HFFc6 (cell line): Measurements from ENCODE around the gene CCM2. TPM values are rescaled to one million over a fixed set of nuclear protein-coding genes. Genes with fewer than 3 reads are reported as not detected.

Experiments
- DNase-seq: peaks from one replicate; pipeline ENCODE4 v3.0.0-alpha.2; 2018
- H3K27ac Mint-ChIP-seq: 2 replicates; pipeline ENCODE4 v1.8.0; 2020; ENCODE audit warnings: mild to moderate bottlenecking, mixed read lengths
- H3K27me3 Mint-ChIP-seq: 2 replicates; pipeline ENCODE4 v1.8.0; 2021; ENCODE audit warnings: mild to moderate bottlenecking, moderate library complexity, mixed read lengths; ENCODE audit not compliant: insufficient read depth
- H3K36me3 Mint-ChIP-seq: 2 replicates; pipeline ENCODE4 v1.8.0; 2021; ENCODE audit warnings: low read depth, mixed read lengths
- H3K4me1 Mint-ChIP-seq: 2 replicates; pipeline ENCODE4 v1.8.0; 2020; ENCODE audit warnings: low read depth, mixed read lengths
- H3K4me3 Mint-ChIP-seq: 2 replicates; pipeline ENCODE4 v1.8.0; 2020; ENCODE audit warnings: mild to moderate bottlenecking, moderate library complexity, mixed read lengths
- H3K9me3 Mint-ChIP-seq: 2 replicates; pipeline ENCODE4 v1.8.0; 2020; ENCODE audit warnings: mild to moderate bottlenecking, mixed read lengths
- CTCF ChIP-seq: fragments of 200-600 bp; sonication (generic); IDR thresholded peaks from 2 replicates; pipeline ENCODE4 v1.5.0; 2021; ENCODE audit warnings: antibody characterized with exemption, mild to moderate bottlenecking
- total RNA-seq, 6 experiments: library from RNA; stranded (reverse); fragmentation: NEBNext Ultra II Directional; extraction: Animal tissue kit (Norgen Biotek cat#: 25700); gene quantifications; 2 replicates in 1 of 6; 3 replicates in 5 of 6; pipeline ENCODE4 v1.2.3, GENCODE V29; 2021

The CCM2 gene
- total RNA-seq, 6 experiments from 2014 or later = 50.3 to 57.4 (median 52.7) TPM

- Mint-ChIP-seq H3K36me3 (peaks cover 8% of the 10 kb centered on the region; the same call in 1 of the 2 replicates), H3K9me3 (no peaks in the 10 kb centered on the region), H3K27ac (peak within 1 kb of the TSS; percentile 51; the same call in 1 of the 2 replicates), H3K4me1 (peaks cover 21% of the 10 kb centered on the region), H3K4me3 (no peak within 1 kb of the TSS), H3K27me3 (no peaks in the 10 kb centered on the region; the same call in 1 of the 2 replicates)
- TF ChIP-seq CTCF = no peak
- no peak for DNase-seq
These were observed 21.3 kb upstream of the CCM2 start, which contains the start of gene MYO1G for GRCh38 chr7:44978511-44979366. Gene MYO1G, minus strand, starts transcription at chr7:44979015. Its CDS starts 54 bp downstream, at chr7:44978961.

GRCh38 chr7:44979481-44980392, 20.3 kb upstream of the CCM2 start:
- H3K36me3 Mint-ChIP-seq = peaks cover 15% of the 10 kb centered on the region
- no peak for TF ChIP-seq CTCF
- peaks cover 31% of the 10 kb centered on the region for H3K4me1 Mint-ChIP-seq
- no peaks in the 10 kb centered on the region for H3K9me3 Mint-ChIP-seq
- H3K4me3 Mint-ChIP-seq = no peak overlapping the region
- peak overlapping the region; percentile 51 for H3K27ac Mint-ChIP-seq
- H3K27me3 Mint-ChIP-seq = no peaks in the 10 kb centered on the region; the same call in 1 of the 2 replicates
- DNase-seq = no peak

GRCh38 chr7:44980393-44981034, 19.5 kb upstream of the CCM2 start:
- Mint-ChIP-seq H3K4me1 (peaks cover 39% of the 10 kb centered on the region), H3K36me3 (peaks cover 23% of the 10 kb centered on the region), H3K9me3 (no peaks in the 10 kb centered on the region), H3K27ac (peak overlapping the region; percentile 51), H3K27me3 (no peaks in the 10 kb centered on the region; the same call in 1 of the 2 replicates), H3K4me3 (peak overlapping the region; percentile 2; the same call in 1 of the 2 replicates)
- no peak for TF ChIP-seq CTCF
- DNase-seq = no peak

DNA sequence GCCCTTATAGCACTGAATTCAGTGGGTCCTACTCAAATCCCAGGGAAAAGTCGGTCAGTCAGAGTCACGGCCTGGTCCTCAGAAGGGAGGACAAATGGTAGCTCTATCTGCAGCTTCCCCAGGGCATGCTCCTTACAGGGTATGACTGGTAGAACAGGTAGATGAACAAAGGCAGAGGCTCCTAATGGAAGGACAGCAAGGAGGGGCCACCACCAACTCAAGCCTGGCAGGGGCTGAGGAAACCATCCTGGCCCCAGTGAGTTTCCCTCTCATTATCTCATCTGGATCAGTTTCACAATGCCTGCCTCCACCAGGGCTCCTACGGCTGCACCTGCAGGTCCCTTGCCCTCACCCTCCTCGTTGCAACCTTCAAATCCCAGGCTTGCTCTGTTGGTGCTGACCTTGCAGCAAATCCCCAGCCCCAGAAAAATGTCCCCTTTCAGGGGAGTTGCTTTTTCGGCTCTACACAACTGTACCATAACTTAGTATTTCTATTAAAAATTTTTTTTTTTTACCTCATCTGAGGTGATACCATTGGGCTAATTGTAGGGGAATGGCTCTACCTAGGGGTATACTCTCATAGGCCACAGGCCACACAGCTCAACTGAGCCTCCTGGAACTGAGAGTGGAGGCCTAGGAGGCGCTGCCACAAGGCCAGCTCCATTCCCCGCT, 18.8 kb upstream of the CCM2 start:
- H3K36me3 Mint-ChIP-seq = peaks cover 29% of the 10 kb centered on the region

More for the DNA sequence above, 18.8 kb upstream of the CCM2 start:
- Mint-ChIP-seq H3K4me3 (peak overlapping the region; percentile 2; the same call in 1 of the 2 replicates), H3K27me3 (peaks cover 3% of the 10 kb centered on the region; the same call in 1 of the 2 replicates), H3K9me3 (peaks cover 2% of the 10 kb centered on the region; the same call in 1 of the 2 replicates), H3K4me1 (peaks cover 43% of the 10 kb centered on the region), H3K27ac (peak overlapping the region; percentile 51)
- no peak; the same call in 1 of the 2 replicates for TF ChIP-seq CTCF
- no peak for DNase-seq
